ENCODE measurements around the gene RHBDD1. TPM values are rescaled to one million over a fixed set of nuclear protein-coding genes. Genes with fewer than 3 reads are reported as not detected.

Gene RHBDD1
- total RNA-seq, 2 experiments from 2014 or later = 43.8 to 47.1 TPM

- Mint-ChIP-seq H3K36me3 (ENCODE audit: low read depth) (peaks cover 22% of the 10 kb centered on the region), H3K4me1 (ENCODE audit: low read depth) (peaks cover 39% of the 10 kb centered on the region), H3K27me3 (no peaks in the 10 kb centered on the region), H3K9me3 (no peaks in the 10 kb centered on the region), H3K27ac (no peak overlapping the region), H3K4me3 (peak overlapping the region; percentile 50)
- Histone ChIP-seq H3K36me3 (ENCODE audit: insufficient read depth, low read length) (no peaks in the 10 kb centered on the region), H3K27me3 (ENCODE audit: control insufficient read depth in 1 of 2, insufficient read depth in 2 of 2, low read length in 2 of 2) (no peaks in the 10 kb centered on the region), H3K27ac (ENCODE audit: low read depth in 1 of 2, low read length in 2 of 2) (no peak overlapping the region), H3K9me3 (ENCODE audit: control insufficient read depth in 1 of 2, insufficient read depth in 1 of 2, low read length in 2 of 2) (no peaks in the 10 kb centered on the region), H3K4me1 (ENCODE audit: insufficient read depth, low read length) (no peaks in the 10 kb centered on the region), H3K4me3 (ENCODE audit: low read length) (no peak overlapping the region)
- POLR2A ChIA-PET = no interaction called here
- ATAC-seq (ENCODE audit: poor library complexity) (no peak), DNase-seq (no peak)
- intact Hi-C loops (cut with DNase I, micrococcal nuclease) = loop anchor here in 1 of 2 experiments (5.0 kb wide), 1 partner anchor 132 kb away; the partner anchor contains the start of gene RHBDD1
- TF ChIP-seq CTCF (IDR thresholded peaks at IDR 0.05) = no peak
- CTCF ChIA-PET = interaction anchor here (0.5 kb wide), 1 partner anchor 92 kb away, joined by 4 read pairs; no protein-coding TSS in a partner anchor
Measured at GRCh38 chr2:226969417-226970080, 133.7 kb downstream of the RHBDD1 start.

- Histone ChIP-seq H3K4me3 (ENCODE audit: low read length) (no peak overlapping the region), H3K27me3 (ENCODE audit: control insufficient read depth in 1 of 2, insufficient read depth in 2 of 2, low read length in 2 of 2) (no peaks in the 10 kb centered on the region), H3K4me1 (ENCODE audit: insufficient read depth, low read length) (no peaks in the 10 kb centered on the region), H3K27ac (ENCODE audit: low read depth in 1 of 2, low read length in 2 of 2) (no peak overlapping the region), H3K36me3 (ENCODE audit: insufficient read depth, low read length) (no peaks in the 10 kb centered on the region), H3K9me3 (ENCODE audit: control insufficient read depth in 1 of 2, insufficient read depth in 1 of 2, low read length in 2 of 2) (no peaks in the 10 kb centered on the region)
- no peak for ATAC-seq (ENCODE audit: poor library complexity)
- ChIA-PET POLR2A (no interaction called here), CTCF (no interaction called here)
- Mint-ChIP-seq H3K4me1 (ENCODE audit: low read depth) (peaks cover 42% of the 10 kb centered on the region), H3K4me3 (peak overlapping the region; percentile 50), H3K36me3 (ENCODE audit: low read depth) (peaks cover 27% of the 10 kb centered on the region), H3K9me3 (no peaks in the 10 kb centered on the region), H3K27me3 (no peaks in the 10 kb centered on the region), H3K27ac (peak overlapping the region; percentile 40)
- intact Hi-C loops (cut with DNase I, micrococcal nuclease) = loop anchor here in 1 of 2 experiments (5.0 kb wide), 1 partner anchor 133 kb away; the partner anchor contains the start of gene RHBDD1
- no peak for TF ChIP-seq CTCF (IDR thresholded peaks at IDR 0.05)
- no peak for DNase-seq
Measured at GRCh38 chr2:226970362-226970761, 134.5 kb downstream of the RHBDD1 start.

GRCh38 chr2:226971084-226971483 is 135.2 kb downstream of the RHBDD1 start:
- CTCF ChIA-PET = no interaction called here
- DNase-seq (no peak), ATAC-seq (ENCODE audit: poor library complexity) (no peak)
- H3K9me3 Mint-ChIP-seq = no peaks in the 10 kb centered on the region
- POLR2A ChIA-PET = no interaction called here
- Histone ChIP-seq H3K27ac (ENCODE audit: low read depth in 1 of 2, low read length in 2 of 2) (no peak overlapping the region), H3K27me3 (ENCODE audit: control insufficient read depth in 1 of 2, insufficient read depth in 2 of 2, low read length in 2 of 2) (no peaks in the 10 kb centered on the region), H3K4me1 (ENCODE audit: insufficient read depth, low read length) (no peaks in the 10 kb centered on the region), H3K36me3 (ENCODE audit: insufficient read depth, low read length) (no peaks in the 10 kb centered on the region), H3K9me3 (ENCODE audit: control insufficient read depth in 1 of 2, insufficient read depth in 1 of 2, low read length in 2 of 2) (no peaks in the 10 kb centered on the region), H3K4me3 (ENCODE audit: low read length) (no peak overlapping the region)
- no peak for TF ChIP-seq CTCF (IDR thresholded peaks at IDR 0.05)
- intact Hi-C loops (cut with DNase I, micrococcal nuclease) = loop anchor here in 1 of 2 experiments (5.0 kb wide), 1 partner anchor 134 kb away; the partner anchor contains the start of gene RHBDD1
- H3K4me3 Mint-ChIP-seq = peak overlapping the region; percentile 14
- peak overlapping the region; percentile 38 for H3K27ac Mint-ChIP-seq
- H3K4me1 Mint-ChIP-seq (ENCODE audit: low read depth) = peaks cover 45% of the 10 kb centered on the region
- peaks cover 27% of the 10 kb centered on the region for H3K36me3 Mint-ChIP-seq (ENCODE audit: low read depth)
- H3K27me3 Mint-ChIP-seq = no peaks in the 10 kb centered on the region

Data from CD4-positive, alpha-beta T cell (primary cell).